HepG2 (cell line): Measurements from ENCODE around the gene C19orf38. TPM values are rescaled to one million over a fixed set of nuclear protein-coding genes. Genes with fewer than 3 reads are reported as not detected.
A peak's percentile ranks its signal among the peaks of the same experiment; 100 is the strongest.

ENCODE experiments used
- ARNT2 ChIP-seq: sonication (generic); formaldehyde crosslinking; IDR thresholded peaks from 2 replicates; pipeline ENCODE4 v1.8.0; 2022; ENCODE audit warnings: mild to moderate bottlenecking, low read depth, missing genetic modification reagents, moderate library complexity
- KAT7 ChIP-seq: IDR thresholded peaks from 2 replicates; pipeline ENCODE4 v1.6.1; 2018; ENCODE audit warnings: borderline replicate concordance, missing compliant biosample characterization
- MAZ ChIP-seq, 2 experiments: sonication (generic) in 1 of 2; formaldehyde crosslinking in 1 of 2; IDR thresholded peaks; 2 replicates each; pipeline versions ENCODE4 v1.5.0 to v1.6.1; 2012 to 2020; ENCODE audit warnings: low read depth in 2 of 2, mild to moderate bottlenecking in 2 of 2, borderline replicate concordance in 1 of 2, improper control_type of control experiment in 1 of 2, low read length in 1 of 2, missing genetic modification reagents in 1 of 2, moderate library complexity in 1 of 2
- RBFOX2 ChIP-seq: fragments of 200-400 bp; formaldehyde crosslinking; IDR thresholded peaks from 2 replicates; pipeline ENCODE4 v1.6.1; 2017; ENCODE audit warnings: low read depth, mild to moderate bottlenecking, low read length
- SAP130 ChIP-seq: IDR thresholded peaks from 2 replicates; pipeline ENCODE4 v1.6.1; 2016; ENCODE audit warnings: low read depth
- SIN3A ChIP-seq: IDR thresholded peaks from 2 replicates; pipeline ENCODE4 v1.6.1; 2011; ENCODE audit warnings: low read depth, mild to moderate bottlenecking, control low read depth, low read length, borderline replicate concordance
- TBX2 ChIP-seq: sonication (generic); formaldehyde crosslinking; IDR thresholded peaks from 2 replicates; pipeline ENCODE4 v1.5.0; 2020; ENCODE audit warnings: missing genetic modification reagents, mild to moderate bottlenecking, borderline replicate concordance
- TMF1 ChIP-seq: sonication (generic); formaldehyde crosslinking; IDR thresholded peaks from 2 replicates; pipeline ENCODE4 v1.8.1; 2022; ENCODE audit warnings: low read depth, missing genetic modification reagents
- YY1 ChIP-seq: IDR thresholded peaks from 2 replicates; pipeline ENCODE4 v1.6.1; 2011; ENCODE audit warnings: low read length, low read depth, moderate library complexity, mild to moderate bottlenecking; ENCODE audit not compliant: insufficient read depth, insufficient replicate concordance
- ZNF282 ChIP-seq: fragments of 450-650 bp; IDR thresholded peaks from 2 replicates; pipeline ENCODE4 v1.6.1; 2018; ENCODE audit not compliant: partially characterized antibody
- ZNF350 ChIP-seq: sonication (generic); formaldehyde crosslinking; IDR thresholded peaks from 2 replicates; pipeline ENCODE4 v1.4.0; 2020; ENCODE audit warnings: mild to moderate bottlenecking, low read depth, missing genetic modification reagents, borderline replicate concordance
- ZNF354B ChIP-seq: sonication (generic); formaldehyde crosslinking; IDR thresholded peaks from 2 replicates; pipeline ENCODE4 v1.8.0; 2022; ENCODE audit warnings: mild to moderate bottlenecking, missing genetic modification reagents
- ZNF44 ChIP-seq: sonication (generic); formaldehyde crosslinking; IDR thresholded peaks from 2 replicates; pipeline ENCODE4 v1.5.1; 2020; ENCODE audit warnings: mild to moderate bottlenecking, missing genetic modification reagents
- polyA plus RNA-seq, 8 experiments: library from polyadenylated mRNA; depleted of rRNA in 3 of 8; stranded (reverse) in 7 of 8; unstranded in 1 of 8; fragments of >200 nt; fragmentation: Illumina TruSeq in 4 of 8; extraction: Trizol in 4 of 8; gene quantifications; 2 replicates each; pipeline versions ENCODE4 v1.2.1 to v1.2.3, GENCODE V29; 2011 to 2016; ENCODE audit warnings: low read depth in 4 of 8, missing spikeins in 1 of 8, mixed read lengths in 1 of 8; ENCODE audit not compliant: insufficient read depth in 1 of 8
- total RNA-seq, 5 experiments: library from RNA; depleted of rRNA; stranded (reverse); fragments of >200 nt; fragmentation: Illumina TruSeq; extraction: Trizol; gene quantifications; 2 replicates each; pipeline ENCODE4 v1.2.3, GENCODE V29; 2016; ENCODE audit warnings: low read depth in 1 of 5
- TF ChIP-seq, protein P1 (sequence below): sonication (generic); formaldehyde crosslinking; IDR thresholded peaks from 2 replicates; pipeline ENCODE4 v1.8.0; 2022; ENCODE audit warnings: mild to moderate bottlenecking, missing genetic modification reagents; ENCODE audit not compliant: insufficient replicate concordance
- TF ChIP-seq, protein P2 (sequence below): sonication (generic); formaldehyde crosslinking; IDR thresholded peaks from 2 replicates; pipeline ENCODE4 v1.4.0; 2020; ENCODE audit warnings: mild to moderate bottlenecking, missing genetic modification reagents
- TF ChIP-seq, protein P3 (sequence below): sonication (generic); formaldehyde crosslinking; conservative IDR thresholded peaks from 2 replicates; pipeline ENCODE4 v1.4.0; 2020; ENCODE audit warnings: missing genetic modification reagents
- TF ChIP-seq, protein P4 (sequence below): sonication (generic); formaldehyde crosslinking; IDR thresholded peaks from 2 replicates; pipeline ENCODE4 v1.5.1; 2020; ENCODE audit warnings: mild to moderate bottlenecking, missing genetic modification reagents

The C19orf38 gene
- total and polyA plus RNA-seq, 2 of the 13 experiments (the other 11 are each of a cell fraction or from before 2014, with no cell fraction given): 0.11 TPM; not detected in 1

- TF ChIP-seq, protein P1, sequence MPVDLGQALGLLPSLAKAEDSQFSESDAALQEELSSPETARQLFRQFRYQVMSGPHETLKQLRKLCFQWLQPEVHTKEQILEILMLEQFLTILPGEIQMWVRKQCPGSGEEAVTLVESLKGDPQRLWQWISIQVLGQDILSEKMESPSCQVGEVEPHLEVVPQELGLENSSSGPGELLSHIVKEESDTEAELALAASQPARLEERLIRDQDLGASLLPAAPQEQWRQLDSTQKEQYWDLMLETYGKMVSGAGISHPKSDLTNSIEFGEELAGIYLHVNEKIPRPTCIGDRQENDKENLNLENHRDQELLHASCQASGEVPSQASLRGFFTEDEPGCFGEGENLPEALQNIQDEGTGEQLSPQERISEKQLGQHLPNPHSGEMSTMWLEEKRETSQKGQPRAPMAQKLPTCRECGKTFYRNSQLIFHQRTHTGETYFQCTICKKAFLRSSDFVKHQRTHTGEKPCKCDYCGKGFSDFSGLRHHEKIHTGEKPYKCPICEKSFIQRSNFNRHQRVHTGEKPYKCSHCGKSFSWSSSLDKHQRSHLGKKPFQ (CRISPR knock-in tag): peak; percentile 52
- TF ChIP-seq YY1: peak; percentile 54
- no peak for TF ChIP-seq ZNF282
- TF ChIP-seq, protein P2, sequence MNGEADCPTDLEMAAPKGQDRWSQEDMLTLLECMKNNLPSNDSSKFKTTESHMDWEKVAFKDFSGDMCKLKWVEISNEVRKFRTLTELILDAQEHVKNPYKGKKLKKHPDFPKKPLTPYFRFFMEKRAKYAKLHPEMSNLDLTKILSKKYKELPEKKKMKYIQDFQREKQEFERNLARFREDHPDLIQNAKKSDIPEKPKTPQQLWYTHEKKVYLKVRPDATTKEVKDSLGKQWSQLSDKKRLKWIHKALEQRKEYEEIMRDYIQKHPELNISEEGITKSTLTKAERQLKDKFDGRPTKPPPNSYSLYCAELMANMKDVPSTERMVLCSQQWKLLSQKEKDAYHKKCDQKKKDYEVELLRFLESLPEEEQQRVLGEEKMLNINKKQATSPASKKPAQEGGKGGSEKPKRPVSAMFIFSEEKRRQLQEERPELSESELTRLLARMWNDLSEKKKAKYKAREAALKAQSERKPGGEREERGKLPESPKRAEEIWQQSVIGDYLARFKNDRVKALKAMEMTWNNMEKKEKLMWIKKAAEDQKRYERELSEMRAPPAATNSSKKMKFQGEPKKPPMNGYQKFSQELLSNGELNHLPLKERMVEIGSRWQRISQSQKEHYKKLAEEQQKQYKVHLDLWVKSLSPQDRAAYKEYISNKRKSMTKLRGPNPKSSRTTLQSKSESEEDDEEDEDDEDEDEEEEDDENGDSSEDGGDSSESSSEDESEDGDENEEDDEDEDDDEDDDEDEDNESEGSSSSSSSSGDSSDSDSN (CRISPR knock-in tag): peak; percentile 50; the same call in 1 of the 2 replicates
- TF ChIP-seq SIN3A: 0 out of 2 replicates have a peak, but pooled peaks have one; percentile 25
- TF ChIP-seq ARNT2 (CRISPR knock-in tag): peak; percentile 51; the same call in 1 of the 2 replicates
- TF ChIP-seq MAZ (IDR thresholded peaks at IDR 0.05; ENCODE audit: borderline replicate concordance, low read depth, low read length): no peak
- TF ChIP-seq MAZ (CRISPR knock-in tag; IDR thresholded peaks at IDR 0.05; ENCODE audit: low read depth): peak; percentile 59; the same call in 1 of the 2 replicates
- no peak; the same call in 1 of the 2 replicates for TF ChIP-seq ZNF350 (CRISPR knock-in tag)
- 0 out of 2 replicates have a peak, but pooled peaks have one; percentile 42 for TF ChIP-seq KAT7 (CRISPR knock-in tag)
- TF ChIP-seq, protein P3, sequence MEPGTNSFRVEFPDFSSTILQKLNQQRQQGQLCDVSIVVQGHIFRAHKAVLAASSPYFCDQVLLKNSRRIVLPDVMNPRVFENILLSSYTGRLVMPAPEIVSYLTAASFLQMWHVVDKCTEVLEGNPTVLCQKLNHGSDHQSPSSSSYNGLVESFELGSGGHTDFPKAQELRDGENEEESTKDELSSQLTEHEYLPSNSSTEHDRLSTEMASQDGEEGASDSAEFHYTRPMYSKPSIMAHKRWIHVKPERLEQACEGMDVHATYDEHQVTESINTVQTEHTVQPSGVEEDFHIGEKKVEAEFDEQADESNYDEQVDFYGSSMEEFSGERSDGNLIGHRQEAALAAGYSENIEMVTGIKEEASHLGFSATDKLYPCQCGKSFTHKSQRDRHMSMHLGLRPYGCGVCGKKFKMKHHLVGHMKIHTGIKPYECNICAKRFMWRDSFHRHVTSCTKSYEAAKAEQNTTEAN (CRISPR knock-in tag): 0 out of 2 replicates have a peak, but pooled peaks have one; percentile 31
- 0 out of 2 replicates have a peak, but pooled peaks have one; percentile 16 for TF ChIP-seq TBX2
- TF ChIP-seq, protein P4, sequence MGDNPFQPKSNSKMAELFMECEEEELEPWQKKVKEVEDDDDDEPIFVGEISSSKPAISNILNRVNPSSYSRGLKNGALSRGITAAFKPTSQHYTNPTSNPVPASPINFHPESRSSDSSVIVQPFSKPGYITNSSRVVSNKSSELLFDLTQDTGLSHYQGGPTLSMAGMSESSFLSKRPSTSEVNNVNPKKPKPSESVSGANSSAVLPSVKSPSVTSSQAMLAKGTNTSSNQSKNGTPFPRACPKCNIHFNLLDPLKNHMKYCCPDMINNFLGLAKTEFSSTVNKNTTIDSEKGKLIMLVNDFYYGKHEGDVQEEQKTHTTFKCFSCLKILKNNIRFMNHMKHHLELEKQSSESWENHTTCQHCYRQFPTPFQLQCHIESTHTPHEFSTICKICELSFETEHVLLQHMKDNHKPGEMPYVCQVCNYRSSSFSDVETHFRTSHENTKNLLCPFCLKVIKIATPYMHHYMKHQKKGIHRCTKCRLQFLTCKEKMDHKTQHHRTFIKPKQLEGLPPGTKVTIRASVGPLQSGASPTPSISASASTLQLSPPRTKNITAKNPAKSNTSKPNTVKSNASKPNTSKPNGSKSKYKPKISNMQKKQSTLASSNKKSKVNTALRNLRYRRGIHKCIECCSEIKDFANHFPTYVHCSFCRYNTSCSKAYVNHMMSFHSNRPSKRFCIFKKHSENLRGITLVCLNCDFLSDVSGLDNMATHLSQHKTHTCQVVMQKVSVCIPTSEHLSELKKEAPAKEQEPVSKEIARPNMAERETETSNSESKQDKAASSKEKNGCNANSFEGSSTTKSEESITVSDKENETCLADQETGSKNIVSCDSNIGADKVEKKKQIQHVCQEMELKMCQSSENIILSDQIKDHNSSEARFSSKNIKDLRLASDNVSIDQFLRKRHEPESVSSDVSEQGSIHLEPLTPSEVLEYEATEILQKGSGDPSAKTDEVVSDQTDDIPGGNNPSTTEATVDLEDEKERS (CRISPR knock-in tag): no peak
- TF ChIP-seq RBFOX2: peak; percentile 51
- no peak for TF ChIP-seq ZNF44 (CRISPR knock-in tag)
- 0 out of 2 replicates have a peak, but pooled peaks have one; percentile 15 for TF ChIP-seq SAP130
- TF ChIP-seq ZNF354B (CRISPR knock-in tag): no peak
- TF ChIP-seq TMF1 (CRISPR knock-in tag): no peak
Observed at GRCh38 chr19:10871711-10872545, 23.7 kb downstream of the C19orf38 start (continued).
